AG04449 (cell line): ENCODE data around the gene UQCRC1.

Experiments
- CTCF ChIA-PET: fragments of 350-600 bp; formaldehyde crosslinking; extraction: SDS; loops from one replicate; lab custom pipeline; 2021; ENCODE audit warnings: antibody characterized with exemption; lab: Yijun Ruan, JAX
- POLR2A ChIA-PET: fragments of 400-600, 350-600 bp; formaldehyde crosslinking; extraction: SDS; loops from one replicate; lab custom pipeline; 2020; ENCODE audit warnings: antibody characterized with exemption, inconsistent platforms; lab: Yijun Ruan, JAX
- DNase-seq: peaks from one replicate; pipeline ENCODE4 v3.0.0-alpha.2; 2010; ENCODE audit warnings: low read depth, low spot score
- H3K4me3 ChIP-seq: 2 replicates; pipeline ENCODE4 v1.5.1; 2011; ENCODE audit warnings: low read depth, mild to moderate bottlenecking, control low read depth, low read length
- TF ChIP-seq, protein P1 (sequence below): IDR thresholded peaks from one replicate; pipeline ENCODE4 v1.5.1; 2011; ENCODE audit warnings: mild to moderate bottlenecking, moderate library complexity, low read length, control low read depth, inconsistent platforms; ENCODE audit not compliant: insufficient read depth; ENCODE audit errors: missing control alignments

The UQCRC1 gene

DNA sequence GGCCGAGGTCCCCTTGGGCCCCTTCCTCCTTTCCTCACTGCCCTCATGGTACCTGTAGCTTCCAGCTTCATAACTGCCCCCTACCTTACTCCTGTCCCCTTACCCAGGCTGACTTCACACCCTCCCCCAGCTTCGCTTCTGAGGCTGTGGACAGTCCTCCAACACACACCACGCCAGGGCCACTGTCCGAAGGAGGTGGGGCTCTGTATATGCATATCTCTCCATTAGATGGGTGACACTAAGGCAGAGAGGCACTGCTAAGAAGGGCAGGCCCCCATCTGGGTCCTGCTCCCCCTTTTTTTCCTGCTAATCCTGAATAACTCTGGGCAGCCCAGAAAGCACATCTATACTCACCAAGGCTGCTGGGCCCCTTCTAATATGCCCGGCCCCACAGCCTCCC is 13.3 kb downstream of the UQCRC1 start:
- CTCF ChIA-PET, result interaction anchor here (0.8 to 1.7 kb wide), 2 partner anchors 39 to 62 kb away, joined by 3 read pairs; partner anchors contain the start of gene SLC26A6

DNA sequence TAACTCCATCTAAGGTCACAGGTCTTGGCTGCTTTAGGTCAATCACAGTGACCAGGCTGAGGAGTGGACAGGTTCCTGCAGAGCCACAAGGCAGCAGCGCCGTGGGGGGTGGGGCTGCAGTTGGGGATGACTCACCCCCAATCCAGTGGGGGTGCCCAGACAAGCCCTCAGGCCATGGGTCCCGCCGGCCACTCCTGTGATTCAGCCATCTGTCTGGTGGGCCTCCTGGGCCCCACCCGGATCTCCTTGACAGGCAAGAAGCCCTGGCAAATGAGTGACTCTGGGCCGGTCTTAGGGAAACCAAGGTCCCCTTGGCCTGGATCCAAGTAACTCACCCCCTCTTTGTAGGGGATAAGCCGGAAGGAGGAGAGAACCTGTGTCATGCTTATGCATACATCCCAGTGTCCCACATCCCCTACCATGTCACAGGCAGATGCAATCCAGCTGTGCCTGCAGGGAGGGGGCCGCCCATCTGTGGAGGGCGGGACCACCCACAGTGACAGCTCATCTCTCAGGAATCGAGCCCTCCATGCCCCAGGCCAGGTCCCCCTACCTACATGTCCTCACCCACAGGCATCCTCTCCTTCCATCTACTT is 13.8 kb downstream of the UQCRC1 start:
- H3K4me3 ChIP-seq, result peak overlapping the region; percentile 65
- no peak for DNase-seq
- ChIA-PET POLR2A (interaction anchor here (0.9 to 1.0 kb wide), 3 partner anchors 30 to 122 kb away, joined by 3 to 5 read pairs (median 3); no protein-coding TSS in a partner anchor), CTCF (interaction anchor here (0.8 to 1.7 kb wide), 2 partner anchors 40 to 62 kb away, joined by 3 read pairs; partner anchors contain the start of gene SLC26A6)
- TF ChIP-seq, protein P1, sequence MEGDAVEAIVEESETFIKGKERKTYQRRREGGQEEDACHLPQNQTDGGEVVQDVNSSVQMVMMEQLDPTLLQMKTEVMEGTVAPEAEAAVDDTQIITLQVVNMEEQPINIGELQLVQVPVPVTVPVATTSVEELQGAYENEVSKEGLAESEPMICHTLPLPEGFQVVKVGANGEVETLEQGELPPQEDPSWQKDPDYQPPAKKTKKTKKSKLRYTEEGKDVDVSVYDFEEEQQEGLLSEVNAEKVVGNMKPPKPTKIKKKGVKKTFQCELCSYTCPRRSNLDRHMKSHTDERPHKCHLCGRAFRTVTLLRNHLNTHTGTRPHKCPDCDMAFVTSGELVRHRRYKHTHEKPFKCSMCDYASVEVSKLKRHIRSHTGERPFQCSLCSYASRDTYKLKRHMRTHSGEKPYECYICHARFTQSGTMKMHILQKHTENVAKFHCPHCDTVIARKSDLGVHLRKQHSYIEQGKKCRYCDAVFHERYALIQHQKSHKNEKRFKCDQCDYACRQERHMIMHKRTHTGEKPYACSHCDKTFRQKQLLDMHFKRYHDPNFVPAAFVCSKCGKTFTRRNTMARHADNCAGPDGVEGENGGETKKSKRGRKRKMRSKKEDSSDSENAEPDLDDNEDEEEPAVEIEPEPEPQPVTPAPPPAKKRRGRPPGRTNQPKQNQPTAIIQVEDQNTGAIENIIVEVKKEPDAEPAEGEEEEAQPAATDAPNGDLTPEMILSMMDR, result no peak

More for the DNA sequence above, 13.3 kb downstream of the UQCRC1 start:
- no peak for DNase-seq
- POLR2A ChIA-PET, result interaction anchor here (0.9 kb wide), 2 partner anchors 31 to 38 kb away, joined by 3 to 5 read pairs; no protein-coding TSS in a partner anchor
- TF ChIP-seq, protein P1, result no peak
- H3K4me3 ChIP-seq, result no peak overlapping the region

DNA sequence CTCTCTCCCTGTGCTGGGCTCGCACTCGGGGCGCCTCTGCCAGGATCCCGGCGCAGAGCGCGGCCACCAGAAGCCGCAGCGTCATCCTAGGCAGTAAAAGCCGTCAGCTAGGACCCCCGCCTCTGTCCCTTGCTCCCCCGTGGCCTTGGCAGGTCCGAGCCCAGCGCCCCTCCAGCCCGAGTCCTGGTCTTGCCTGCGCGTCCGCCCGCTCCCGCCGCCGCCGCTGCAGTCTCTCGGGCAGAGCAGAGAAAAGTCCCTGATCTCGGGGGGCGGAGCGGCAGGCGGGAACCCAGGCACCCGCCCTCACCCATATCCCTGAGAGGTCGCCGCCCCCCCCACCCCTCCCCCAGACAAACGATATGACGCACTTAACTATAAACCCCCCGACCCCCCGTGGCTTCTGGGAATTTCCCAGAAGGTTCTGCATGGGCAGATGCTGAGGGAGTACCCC is 14.3 kb downstream of the UQCRC1 start, which contains the start of gene COL7A1:
TSS of gene COL7A1 (minus strand) at position 255 of the 451 bp plus-strand sequence. CDS start at position 85, 170 bp downstream.
- POLR2A ChIA-PET, result interaction anchor here (1.0 kb wide), 1 partner anchor 122 kb away, joined by 3 read pairs; no protein-coding TSS in a partner anchor
- CTCF ChIA-PET, result interaction anchor here (0.8 to 1.7 kb wide), 2 partner anchors 40 to 63 kb away, joined by 3 read pairs; partner anchors contain the start of gene SLC26A6

DNA sequence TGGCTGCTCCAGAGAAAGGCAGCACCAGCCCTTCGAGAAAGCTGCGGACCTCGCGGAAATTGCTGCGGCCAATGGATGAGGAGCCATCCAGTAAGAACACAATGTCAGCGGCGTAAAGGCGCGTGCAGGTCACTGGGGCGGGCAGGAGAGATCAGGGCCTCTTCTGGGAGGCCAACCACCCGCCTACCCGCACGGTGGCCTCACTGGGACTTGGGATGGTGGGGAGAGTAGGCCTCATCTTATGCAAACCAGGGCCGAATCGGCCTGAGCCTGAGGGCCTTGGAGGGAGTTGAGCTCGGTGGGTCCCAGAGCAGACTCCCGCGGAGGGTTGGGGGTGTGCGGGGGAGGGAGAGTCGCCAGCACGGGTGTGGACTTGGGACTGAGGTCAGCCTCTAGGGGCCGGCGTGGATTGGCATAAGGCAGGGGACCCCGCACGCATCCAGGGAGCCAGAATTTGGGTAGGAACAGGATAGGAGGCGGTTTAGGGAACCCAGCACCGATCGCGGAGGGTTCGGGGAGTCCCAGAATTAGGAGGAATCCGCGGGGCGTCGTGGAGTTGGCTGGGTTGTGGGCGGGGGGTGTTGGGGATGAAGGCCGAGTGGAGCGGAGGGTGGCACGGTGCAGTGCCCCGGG is 14.9 kb downstream of the UQCRC1 start:
- H3K4me3 ChIP-seq, result peak overlapping the region; percentile 65
- POLR2A ChIA-PET, result no interaction called here

More for the DNA sequence above, 14.3 kb downstream of the UQCRC1 start, which contains the start of gene COL7A1:
- TF ChIP-seq, protein P1, result no peak
- no peak for DNase-seq
- H3K4me3 ChIP-seq, result peak within 1 kb of the TSS; percentile 65

DNA sequence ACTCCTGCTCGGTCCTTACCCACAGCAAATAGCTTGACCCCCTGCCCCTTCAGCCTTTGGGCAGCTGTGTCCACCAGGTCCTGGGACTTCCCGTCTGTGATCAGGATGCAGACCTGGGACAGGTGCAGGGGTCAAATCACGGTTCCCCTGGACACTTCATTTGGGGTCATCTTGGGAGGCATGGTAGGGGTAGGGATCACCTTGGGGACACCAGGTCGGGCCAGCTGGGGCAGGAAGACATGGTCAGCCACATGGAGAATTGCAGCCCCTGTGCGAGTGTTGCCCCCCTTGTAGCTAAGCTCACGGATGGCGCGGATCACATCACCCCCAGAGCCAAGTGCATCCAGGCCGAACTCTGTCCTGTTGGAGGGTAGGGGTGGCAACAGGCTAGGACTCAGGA is 16.1 kb downstream of the UQCRC1 start:
- TF ChIP-seq, protein P1, result no peak
- H3K4me3 ChIP-seq, result peak overlapping the region; percentile 6; the same call in 1 of the 2 replicates
- ChIA-PET POLR2A (no interaction called here), CTCF (no interaction called here)
- no peak for DNase-seq

More for the DNA sequence above, 14.9 kb downstream of the UQCRC1 start:
- TF ChIP-seq, protein P1, result no peak
- DNase-seq, result no peak
- CTCF ChIA-PET, result interaction anchor here (1.7 kb wide), 1 partner anchor 63 kb away, joined by 3 read pairs; no protein-coding TSS in a partner anchor
